GM19035 (cell line): ENCODE data around the gene HOGA1.
"Not testable (repeated sequence)": the region's sequence is repeated elsewhere in the genome, so short reads cannot be mapped to it uniquely, and the experiment has no call there.

Experiments used
- ATAC-seq: cut with Tn5 transposase; IDR thresholded peaks from one replicate; pipeline ENCODE4 v1.9.1; 2021; ENCODE audit not compliant: unreplicated experiment

HOGA1 gene

DNA sequence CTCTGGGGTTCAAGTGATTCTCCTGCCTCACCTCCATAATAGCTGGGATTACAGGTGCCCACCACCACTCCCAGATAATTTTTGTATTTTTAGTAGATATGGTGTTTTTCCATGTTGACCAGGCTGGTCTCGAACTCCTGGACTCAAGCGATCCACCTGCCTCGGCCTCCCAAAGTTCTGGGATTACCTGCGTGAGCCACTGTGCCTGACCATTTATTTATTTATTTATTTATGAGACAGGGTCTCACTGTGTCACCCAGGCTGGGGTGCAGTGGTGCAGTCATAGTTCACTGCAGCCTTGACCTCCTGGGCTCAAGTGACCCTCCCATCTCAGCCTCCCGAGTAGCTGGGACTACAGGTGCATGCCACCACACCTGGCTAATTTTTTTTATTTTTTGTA lies 29.9 kb upstream of the HOGA1 start:
- ATAC-seq: not testable (repeated sequence)

DNA sequence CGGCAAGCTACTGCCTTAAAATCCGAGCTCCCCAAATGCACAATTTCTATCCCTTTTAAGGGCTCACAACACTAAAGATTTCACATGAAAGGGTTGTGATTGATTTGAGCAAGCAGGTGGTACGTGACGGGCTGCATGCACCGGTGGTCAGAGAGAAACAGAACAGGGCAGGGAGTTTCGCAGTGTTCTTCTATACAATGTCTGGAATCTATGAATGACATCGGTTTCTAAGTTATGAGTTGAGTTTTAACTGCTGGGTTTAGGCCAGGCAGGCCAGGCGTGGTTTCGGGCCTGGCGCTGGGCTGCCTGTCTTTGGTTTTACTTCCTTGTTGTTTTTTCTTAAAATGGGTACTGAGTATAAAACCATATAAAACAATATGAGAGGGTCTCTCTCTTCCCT lies 28.6 kb upstream of the HOGA1 start:
- ATAC-seq: not testable (repeated sequence)

DNA sequence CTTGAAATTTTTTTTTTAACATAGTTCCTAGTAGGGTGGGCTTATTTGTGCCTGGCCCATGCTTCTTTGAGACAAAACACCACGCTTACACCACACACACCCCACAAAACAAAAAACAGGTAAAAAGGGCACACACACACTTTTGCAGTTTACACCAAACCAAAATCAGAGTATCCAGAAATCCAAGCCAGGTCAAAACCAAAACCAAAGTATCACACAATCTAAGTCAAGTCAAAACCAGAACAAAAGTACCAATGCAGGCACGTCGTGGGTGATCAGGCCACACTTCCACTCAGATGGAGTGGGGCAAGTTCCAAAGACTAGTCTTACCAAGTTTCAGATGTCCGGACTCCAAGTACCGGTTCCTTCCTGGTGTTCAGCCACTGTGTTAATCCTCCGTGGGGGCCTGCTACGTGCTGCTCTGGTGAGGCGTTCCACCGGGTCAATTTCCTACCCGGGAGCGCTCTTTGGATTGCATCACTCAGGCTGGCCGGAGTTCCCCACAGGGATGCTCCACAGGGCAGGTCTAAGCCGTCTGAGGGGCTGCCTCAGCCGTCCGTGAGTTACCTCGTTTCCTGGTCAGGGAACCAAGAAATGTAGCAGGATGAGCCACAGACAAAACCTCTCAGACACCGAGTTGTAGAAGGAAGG lies 23.3 kb upstream of the HOGA1 start:
- not testable (repeated sequence) for ATAC-seq

DNA sequence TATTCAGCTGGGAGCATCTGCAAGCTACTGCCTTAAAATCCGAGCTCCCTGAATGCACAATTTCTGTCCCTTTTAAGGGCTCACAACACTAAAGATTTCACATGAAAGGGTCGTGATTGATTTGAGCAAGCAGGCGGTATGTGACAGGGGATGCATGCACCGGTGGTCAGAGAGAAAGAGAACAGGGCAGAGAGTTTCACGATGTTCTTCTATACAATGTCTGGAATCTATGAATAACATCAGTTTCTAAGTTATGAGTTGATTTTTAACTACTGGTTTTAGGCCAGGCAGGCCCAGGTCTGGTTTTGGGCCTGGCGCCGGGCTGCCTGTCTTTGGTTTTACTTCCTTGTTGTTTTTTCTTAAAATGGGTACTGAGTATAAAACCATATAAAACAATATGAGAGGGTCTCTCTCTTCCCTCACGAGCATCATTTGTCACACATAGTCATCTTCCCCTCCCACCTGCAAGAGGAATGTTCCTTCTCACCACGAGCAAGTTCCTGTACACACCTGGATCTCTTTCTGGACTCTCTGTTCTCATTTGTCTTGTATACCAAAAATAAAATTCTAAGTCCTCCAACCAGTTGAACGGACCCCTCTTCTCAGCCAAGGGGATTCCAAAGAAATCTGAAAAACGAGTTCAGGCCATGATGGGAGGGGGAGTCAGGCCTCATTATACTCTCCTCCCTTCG lies 22.7 kb upstream of the HOGA1 start:
- ATAC-seq: not testable (repeated sequence)

DNA sequence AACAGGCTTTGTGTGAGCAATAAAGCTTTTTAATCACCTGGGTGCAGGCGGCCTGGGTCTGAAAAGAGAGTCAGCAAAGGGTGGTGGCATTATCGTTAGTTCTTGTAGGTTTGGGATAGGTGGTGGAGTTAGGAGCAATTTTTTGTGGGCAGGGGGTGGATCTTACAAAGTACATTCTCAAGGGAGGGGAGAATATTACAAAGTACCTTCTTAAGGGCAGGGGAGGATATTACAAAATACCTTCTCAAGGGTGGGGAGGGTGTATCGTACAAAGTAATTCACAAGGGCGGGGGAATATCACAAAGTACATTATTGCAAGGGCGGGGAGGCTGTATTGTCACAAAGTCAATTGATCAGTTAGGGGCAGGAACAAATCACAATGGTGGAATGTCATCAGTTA lies 21.9 kb upstream of the HOGA1 start:
- ATAC-seq: not testable (repeated sequence)

DNA sequence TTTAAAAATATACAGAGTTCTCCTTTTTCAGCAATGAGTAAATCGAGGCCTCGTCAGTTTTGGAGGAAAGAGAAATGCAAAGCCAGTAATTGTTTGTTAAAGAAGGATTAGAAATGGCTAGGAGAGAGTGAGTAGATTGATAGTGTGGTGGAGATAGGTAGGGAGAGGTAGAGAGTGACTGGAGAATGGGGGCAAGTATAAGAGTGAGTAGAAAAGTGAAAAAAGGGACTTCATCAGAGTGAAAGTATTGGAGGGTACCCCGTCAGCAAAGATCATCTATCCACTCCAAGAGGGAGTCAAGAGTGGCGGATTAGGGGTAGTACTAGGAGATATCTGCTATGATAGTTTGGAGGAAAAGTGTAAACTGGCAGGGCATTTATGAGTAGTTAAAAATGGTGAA lies 20.9 kb upstream of the HOGA1 start:
- no peak for ATAC-seq

DNA sequence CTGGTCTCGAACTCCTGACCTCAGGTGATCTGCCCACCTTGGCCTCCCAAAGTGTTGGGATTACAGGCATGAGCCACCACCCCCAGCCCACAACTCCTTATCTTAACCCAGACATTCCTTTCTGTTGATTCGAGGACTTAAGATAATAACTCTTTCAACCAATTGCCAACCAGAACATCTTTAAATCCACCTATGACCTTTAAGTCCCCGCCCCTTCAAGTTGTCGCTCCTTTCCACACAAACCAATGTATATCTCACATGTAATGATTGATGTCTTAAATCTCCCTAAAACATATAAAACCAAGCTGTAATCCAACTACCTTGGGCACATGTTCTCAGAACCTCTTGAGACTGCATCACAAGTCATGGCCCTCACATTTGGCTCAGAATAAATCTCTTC lies 19.4 kb upstream of the HOGA1 start:
- ATAC-seq: no peak

DNA sequence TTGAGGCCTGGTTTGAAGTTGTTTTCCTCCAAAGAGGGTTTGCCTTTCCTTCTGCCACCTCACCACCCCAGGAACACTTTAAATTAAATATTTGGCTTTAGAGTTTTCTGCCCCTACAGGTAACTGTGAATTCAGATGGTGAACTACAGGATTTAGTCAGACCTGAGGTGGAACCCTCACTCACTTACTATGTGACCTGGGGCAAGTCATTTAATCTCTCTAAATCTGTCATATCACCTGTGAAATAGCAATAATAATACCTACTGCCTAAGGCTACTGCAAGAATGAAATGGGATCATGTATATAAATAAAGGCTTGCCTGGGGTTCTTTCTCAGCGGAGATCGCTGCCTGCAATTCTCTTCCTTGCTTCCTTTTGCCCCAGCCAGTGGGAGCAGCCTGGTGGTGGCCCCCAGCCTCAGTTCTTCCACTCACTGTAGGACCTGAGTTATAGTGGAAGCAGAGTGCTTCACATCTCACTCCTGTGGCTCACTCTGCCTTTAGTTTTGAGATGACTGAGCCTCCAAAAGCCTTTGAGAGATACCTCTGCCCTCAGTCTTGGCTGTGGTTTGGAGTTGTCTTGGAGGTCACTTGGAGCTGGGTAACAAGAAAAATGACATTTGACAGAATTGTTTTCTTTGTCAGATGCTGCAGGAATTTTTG lies 17.7 kb upstream of the HOGA1 start:
- no peak for ATAC-seq

DNA sequence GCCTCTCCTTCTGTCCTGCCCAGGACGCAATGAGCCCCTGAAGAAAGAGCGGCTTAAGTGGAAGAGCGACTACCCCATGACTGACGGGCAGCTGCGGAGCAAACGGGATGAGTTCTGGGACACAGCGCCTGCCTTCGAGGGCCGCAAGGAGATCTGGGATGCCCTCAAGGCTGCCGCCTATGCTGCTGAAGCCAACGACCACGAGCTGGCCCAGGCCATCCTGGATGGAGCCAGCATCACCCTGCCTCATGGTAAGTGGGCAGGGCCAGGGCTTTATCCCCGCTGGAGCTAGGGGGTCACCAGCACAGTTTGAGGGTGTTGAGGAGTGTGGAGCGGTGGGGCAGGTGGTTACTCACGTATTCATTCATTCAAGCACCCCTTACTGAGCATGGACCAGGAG lies 16.3 kb upstream of the HOGA1 start:
- no peak for ATAC-seq

DNA sequence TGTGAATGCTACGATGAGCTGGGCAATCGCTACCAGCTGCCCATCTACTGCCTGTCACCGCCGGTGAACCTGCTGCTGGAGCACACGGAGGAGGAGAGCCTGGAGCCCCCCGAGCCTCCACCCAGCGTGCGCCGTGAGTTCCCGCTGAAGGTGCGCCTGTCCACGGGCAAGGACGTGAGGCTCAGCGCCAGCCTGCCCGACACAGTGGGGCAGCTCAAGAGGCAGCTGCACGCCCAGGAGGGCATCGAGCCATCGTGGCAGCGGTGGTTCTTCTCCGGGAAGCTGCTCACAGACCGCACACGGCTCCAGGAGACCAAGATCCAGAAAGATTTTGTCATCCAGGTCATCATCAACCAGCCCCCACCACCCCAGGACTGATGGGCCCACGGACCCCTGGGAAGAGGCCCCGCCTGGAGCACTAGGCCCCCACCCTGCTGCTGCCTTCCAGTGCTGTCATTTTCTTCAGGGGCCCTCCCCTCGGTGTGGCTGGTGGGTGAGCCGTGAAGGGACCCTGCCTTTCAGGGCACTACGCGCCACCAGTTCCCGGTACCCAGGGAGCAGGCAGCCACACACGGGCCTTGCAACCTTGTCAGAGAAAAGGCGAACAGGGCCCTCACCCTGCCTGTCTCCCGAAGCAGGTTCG lies 13.9 kb upstream of the HOGA1 start:
- no peak for ATAC-seq

DNA sequence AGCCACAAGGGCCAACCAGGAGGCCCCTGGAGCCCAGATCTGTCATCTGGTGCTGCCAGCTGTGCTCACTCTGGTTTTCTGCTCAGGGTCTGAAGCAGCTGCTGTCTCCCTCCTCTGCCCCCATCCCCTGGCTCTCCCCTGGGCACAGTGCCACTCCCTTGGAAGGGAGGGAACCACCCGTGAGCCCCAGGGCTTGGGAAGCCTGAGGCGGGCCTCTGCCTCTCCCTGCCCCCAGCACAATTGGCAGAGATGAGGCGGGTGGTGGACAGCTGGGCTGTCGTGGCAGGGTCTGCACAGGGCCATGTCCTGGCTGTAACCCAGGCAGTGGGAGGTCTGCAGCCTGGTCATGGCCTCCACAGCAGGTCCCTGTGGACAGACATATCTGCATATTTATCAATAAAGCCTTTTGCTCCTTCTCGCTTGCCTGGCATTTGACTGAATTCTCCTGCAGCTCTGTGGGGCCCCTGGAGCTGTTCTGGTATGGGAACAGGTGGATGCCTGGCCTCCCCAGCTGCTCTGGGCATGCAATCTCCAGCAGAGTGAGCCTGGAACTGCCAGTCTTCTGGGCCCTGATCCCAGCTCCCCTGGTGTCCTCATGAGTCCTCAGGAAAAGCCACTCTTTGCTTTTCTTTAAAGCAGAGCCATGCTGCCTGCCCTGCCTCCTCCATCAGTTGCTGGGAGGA lies 13.3 kb upstream of the HOGA1 start:
- ATAC-seq: no peak

DNA sequence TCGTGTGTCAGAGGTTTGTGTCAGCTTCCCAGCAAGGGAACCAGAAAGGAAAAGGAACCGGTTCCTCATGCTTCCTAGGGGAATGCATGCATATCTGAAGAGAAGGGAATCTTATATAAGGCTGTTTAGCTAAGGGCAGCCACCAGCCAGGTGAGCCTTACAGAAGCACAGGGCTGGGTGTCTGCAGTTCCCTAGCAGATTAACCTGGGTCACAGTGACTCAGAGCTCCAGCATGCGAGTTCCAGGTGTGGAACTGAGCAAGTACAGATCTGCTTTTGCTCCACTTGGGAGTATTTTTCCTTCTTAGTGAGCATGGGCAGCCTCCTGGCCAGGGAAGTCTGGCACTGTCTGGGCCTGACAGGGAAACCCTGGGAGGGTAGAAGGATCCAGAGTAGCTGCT lies 12.6 kb upstream of the HOGA1 start:
- ATAC-seq: no peak

DNA sequence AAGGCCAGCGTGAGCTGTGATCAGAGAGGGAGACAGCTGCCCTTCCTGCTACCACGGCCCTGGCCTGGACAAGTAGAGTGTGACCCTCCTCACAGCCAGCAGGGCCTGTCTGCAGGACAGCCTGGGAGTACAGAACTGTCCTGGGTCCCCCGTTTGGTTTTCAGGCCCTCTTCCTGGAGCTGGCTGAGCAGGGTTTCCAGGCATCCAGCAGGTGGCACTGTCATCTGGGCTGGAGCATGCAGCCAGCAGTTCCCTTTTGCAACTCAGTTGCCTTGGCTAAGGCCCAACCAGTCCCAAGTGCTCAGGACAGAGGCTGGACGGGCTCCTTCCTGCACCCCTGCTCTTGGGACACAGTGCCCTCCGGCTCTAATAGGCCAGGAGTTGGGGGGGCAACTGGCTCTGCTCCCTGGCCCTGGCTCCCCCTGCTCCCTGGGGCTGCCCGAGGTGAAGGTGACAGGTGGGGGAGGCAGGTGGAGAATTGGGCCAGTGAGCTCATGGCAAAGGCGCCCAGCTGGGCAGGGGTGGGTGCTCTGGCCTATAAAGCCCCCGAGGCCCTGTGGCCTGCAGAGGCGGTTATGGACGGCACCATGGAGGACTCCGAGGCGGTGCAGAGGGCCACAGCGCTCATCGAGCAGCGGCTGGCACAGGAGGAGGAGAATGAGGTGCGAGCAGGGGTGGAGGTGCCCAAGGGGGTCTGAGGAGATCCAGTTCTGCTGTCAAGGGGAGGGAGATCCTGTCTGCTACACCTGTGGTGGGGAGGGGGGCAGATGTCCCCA lies 11.8 kb upstream of the HOGA1 start, which contains the start of gene ANKRD2:
TSS of gene ANKRD2 (plus strand) at position 566 of the 776 bp plus-strand sequence. CDS start at position 576, 10 bp downstream.
- peak; percentile 61 for ATAC-seq

DNA sequence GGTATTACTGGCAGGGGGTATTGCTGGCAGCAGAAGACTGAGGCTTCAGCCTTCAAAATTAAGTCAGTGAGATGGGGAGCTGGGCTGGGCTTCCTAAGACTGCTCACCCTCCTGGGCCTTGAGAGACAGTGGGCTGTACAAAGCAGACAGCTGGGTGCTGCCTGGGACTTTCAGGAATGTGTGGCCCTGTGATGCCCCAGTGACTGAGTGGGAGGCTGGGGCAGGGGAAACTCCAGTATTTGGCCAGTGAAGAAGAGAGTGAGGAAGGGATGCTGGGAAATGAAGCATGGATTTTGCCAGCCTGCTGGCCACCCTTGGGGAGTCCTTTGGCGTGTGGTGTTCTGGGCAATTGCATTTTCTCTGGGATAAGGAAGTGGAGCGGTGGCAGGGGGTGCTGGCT lies 11.2 kb upstream of the HOGA1 start:
- ATAC-seq: no peak

DNA sequence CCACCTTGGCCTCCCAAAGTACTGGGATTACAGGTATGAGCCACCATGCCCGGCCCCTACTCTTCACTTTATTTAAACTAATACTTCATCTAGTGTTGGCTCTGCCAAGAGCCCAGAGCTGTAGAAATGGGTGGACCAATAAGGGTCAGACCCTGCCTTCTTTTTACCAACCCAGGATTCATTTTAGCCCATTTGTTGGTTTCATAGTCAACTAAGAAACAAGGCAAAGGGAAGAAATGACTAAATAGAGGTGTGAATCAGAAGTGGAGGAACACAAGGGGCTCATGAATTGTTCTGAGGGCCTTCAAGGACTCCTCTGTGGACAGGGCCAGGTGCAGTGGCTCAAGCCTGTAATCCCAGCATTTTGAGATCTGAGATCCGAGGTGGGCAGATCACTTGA lies 10.5 kb upstream of the HOGA1 start:
- no peak for ATAC-seq

DNA sequence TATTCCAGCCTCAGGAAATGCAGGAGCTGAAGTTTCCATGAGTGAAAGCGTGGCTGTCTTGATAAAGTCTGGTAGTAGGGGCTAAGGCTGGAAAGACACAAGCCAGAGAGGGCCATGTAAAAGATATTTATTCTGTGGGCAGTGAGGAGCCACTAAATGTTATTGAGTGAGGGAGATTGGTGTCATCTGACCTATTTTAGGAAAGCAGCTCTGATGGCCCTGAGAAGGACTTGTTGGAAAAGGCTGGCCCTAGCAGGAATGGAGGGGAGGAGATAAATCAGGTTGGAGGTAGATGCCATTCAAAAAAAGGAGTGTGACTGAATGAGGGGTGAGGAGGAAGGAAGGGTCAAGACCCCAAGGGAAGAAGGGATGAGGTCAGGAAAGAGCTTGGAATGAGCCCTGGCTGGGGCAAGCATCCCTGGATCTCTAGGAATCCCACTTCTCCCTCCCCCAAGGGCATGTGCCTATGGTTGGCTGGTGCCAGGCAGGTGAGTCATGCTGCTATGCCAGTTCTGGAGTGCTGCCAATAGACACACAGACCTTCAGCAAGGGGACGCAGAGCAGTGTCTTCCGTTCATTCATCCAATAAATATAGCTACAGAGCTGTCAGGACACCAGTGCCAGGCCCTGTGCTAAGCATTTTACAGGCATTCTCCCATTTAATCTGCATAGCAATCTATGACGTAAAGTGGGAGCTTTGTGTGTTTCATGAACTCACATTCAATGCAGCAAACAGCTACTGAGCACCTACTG lies 9.6 kb upstream of the HOGA1 start:
- ATAC-seq: no peak

DNA sequence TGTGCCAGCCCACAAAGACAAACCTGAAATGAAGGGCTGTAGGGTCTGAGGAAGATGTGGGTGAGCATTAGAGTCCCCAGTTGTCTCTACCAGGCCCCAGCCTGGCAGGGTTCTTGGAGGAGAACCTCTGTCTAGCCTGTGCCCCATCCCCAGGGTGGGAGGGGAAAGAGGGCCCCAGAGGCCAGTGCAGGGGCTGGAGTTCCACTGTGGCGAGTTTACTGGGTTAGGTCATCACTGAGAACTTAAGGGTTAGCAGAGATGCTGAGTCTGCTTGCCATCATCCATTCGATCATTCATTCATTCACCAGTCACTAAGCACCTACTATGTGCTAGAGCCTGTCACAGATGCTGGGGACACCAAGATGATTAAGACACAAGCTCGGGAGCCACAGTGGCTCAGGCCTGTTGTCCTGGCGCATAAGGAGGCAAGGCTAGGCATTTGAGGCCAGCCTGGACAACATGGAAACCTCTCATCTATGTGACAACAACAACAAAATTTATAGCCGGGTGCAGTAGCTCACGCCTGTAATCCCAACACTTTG lies 9.0 kb upstream of the HOGA1 start:
- no peak for ATAC-seq

DNA sequence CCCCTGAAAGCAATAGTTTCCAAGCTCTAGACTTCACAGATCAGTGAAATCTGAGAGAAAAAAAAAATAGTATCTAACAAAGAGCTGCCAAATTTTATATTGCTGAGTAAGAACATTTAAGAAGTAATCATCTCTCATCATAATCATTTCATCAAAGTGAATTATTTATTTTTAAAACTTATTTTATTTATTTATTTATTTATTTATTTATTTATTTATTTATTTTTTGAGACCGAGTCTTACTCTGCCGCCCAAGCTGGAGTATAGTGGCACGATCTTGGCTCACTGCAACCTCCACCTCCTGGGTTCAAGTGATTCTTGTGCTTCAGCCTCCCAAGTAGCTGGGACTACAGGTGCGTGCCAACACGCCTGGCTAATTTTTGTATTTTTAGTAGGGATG lies 7.7 kb upstream of the HOGA1 start:
- ATAC-seq: not testable (repeated sequence)

DNA sequence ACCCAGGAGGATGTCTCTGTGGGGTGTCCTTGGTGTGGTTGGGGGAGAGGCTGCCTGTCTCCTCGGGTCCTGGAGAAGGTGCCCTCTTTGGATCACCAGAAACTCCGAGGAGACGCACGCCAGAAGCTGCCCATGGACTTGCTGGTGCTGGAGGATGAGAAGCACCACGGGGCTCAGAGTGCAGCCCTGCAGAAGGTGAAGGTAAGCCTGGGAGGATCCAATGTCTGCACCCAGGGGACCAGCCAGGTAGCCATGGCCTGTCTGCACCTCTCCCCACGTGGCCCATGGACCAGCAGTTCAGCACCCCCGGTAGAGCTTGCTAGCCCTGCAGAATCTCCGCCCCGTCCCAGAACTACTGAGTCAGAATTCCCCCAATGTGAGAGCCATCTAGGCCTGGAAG lies 6.5 kb upstream of the HOGA1 start:
- no peak for ATAC-seq
